HG03520 (cell line): ENCODE measurements around the gene KDM1A.

Experiments used
- ATAC-seq: cut with Tn5 transposase; IDR thresholded peaks from one replicate; pipeline ENCODE4 v1.9.1; 2021; ENCODE audit warnings: mild to moderate bottlenecking, moderate library complexity; ENCODE audit not compliant: unreplicated experiment

KDM1A gene

DNA sequence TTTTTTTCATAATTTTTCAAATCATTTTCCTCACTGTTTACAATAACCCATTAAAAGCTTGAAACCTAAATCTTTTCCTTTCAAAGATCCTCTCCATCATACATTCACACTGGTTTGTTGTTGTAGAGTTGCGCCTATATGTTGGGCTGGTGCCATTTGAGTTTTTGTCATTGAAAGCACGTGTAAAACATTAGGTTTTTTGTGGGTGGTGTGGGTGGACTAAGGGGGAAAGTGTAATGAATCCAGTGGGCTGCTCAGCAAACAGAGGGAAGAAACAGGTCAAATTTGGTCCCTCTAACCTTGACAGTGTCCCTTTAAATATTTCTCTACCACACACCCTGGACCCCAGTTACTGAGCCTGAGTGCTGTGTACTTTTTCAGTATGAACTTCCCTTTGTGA, 46.8 kb downstream of the KDM1A start:
- no peak for ATAC-seq

DNA sequence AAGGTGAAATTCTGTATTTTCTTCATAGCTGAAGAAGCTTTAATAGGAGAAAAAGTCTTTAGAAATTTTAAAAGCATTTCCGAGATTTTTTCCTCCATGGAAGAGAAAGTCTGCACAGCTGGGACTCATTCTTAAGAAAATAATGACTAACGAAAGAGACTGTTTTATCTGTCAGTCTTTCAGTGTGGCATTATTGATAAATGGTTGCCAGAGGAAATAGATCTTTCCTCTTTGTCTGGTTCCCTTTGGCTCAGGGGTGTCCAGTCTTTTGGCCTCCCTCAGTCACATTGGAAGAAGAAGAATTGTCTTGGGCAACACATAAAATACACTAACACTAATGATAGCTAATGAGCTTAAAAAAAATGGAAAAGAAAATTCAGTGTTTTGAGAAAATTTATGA, 49.9 kb downstream of the KDM1A start:
- ATAC-seq: no peak

DNA sequence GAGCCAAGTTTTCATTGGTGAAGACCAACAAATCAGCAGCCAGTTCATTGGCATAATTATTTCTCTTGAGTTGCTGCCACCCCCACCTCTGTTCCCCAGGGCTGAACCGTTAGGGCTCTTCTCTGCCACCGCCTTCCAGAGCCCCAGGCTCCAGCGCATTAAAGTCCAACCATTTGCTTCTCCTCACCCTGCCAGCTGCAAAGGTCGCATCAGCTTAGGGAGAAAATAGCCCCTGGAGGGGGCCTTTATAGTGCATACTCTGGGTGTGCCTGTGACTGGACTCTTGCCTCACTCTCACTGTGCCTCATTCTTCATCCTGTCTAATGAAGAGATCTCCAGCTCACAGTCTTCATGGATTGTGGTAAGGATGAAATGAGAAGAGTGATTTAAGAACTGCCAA, 50.4 kb downstream of the KDM1A start:
- no peak for ATAC-seq

DNA sequence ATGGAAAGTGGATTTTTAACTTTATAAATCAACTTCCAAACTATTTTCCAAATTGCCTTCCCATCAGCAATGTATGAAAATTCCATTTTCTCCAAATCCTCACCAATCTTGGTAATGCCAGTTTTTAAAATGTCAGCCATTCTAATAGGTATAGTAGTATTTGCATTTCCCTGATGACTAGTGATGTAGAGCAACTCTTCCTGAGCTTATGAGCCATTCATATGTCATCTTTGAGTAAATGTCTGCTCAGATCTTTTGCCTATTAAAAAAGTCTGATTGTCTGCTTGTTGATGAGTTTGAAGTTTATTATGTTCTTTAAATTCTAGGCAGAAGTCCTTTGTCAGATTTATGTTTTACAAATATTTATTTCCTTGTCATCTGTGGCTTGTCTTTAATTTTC, 54.7 kb downstream of the KDM1A start:
- no peak for ATAC-seq

DNA sequence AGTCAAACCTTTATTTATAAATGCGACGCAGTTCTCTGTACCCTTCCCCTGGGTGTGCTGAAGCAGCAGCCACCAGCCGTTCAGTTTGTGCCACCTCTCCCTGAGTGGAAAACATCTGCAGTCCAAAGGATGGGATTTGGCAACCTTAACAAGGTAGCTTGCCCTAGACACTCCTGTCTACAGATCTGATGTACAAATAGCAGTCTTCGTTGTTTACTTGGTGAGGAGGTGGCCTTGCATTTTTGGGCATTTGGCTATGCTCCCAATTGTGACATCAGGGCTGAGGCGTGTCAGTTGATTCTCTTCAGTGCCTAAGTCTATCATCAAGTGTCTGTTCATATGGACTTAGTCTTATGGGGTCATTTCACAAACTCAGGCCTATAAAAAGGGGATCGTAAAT, 59.8 kb downstream of the KDM1A start:
- no peak for ATAC-seq

DNA sequence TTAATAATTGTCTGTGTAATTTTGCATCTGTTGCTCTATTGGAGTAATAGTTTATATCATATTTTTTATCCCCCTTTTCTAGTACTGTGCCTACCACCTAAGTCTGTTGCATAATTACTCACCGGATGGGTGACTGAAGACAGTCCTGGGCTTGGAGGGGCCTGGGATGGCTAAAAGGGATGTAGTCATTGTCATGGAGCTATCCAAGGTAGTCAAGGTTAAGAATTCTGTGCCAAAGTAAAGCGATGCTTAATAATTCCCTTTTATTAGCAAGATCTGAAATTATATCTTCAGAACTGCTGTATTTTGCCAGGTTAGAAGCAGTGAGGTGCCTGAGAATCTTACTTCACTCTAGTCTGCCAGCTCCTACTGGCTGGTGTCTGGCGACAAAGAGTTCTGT, 61.6 kb downstream of the KDM1A start:
- ATAC-seq: no peak

DNA sequence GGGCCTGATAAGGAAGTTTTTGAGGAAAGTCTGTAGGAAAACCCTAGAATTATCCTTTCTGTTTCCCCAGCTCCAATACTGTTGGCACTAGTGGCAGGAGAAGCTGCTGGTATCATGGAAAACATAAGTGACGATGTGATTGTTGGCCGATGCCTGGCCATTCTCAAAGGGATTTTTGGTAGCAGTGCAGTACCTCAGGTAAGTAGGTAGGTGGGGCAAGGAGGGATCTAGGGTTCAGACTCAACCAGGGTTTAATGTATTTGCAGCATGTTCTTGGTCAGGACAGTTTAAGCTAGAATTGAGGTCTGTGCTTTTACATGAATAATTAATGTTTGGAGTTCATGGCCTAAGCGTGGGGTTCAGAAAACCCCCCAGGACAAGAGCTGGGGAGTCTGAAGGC, 62.1 kb downstream of the KDM1A start:
- ATAC-seq: no peak

DNA sequence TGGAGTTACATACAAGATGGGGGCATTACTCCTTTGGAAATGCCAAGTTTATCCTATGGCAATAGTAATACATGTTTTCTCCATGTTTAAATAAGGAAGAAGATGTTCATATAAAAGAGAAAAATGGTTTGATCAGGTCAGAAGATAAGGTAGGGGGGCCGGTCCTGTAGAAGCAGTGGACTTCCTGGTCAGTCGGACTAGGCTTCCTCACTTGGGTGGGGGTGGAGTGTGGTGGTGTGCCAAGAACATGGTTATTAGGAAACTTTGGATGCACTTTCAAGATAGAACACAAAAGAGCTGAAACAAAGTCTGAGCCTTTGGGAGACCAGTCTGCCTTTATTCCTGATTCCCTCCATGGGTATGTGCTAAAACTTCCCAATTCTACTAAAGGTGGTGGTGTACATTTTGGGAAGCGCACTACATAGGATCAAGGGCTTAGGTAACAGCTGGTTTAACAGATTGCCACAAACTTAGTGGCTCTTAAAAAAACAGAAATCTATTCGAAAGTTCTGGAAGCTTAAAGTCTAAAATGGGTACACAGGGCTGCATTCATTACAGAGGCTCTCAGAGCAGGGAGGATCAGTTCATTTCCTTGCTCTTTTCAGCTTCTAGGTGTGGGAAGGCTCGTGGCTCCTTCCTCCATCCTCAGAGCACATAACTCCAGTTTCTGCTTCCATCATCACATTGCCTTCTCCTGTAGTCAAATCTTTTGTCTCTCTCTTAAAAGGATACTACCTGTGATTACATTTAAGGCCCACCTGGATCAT, 64.6 kb downstream of the KDM1A start:
- no peak for ATAC-seq

DNA sequence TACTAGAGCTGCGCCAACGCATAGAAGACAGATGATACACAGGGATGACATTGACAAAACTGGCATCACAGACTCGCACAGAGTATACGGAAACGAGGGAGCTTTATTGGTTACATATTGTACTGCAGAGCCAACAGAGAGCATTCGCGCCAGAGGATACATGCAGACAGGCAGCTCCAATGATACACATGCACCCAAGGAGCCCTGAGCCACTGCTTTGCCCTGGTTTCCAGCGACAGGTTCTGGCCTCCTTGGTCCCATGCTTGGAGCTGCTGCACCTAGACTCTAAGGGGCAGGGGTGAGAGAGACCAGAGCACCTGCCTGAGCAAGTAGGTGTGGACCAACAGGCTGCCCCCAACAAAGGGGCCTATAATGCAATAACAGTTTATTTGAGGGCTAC, 65.6 kb downstream of the KDM1A start:
- ATAC-seq: no peak

DNA sequence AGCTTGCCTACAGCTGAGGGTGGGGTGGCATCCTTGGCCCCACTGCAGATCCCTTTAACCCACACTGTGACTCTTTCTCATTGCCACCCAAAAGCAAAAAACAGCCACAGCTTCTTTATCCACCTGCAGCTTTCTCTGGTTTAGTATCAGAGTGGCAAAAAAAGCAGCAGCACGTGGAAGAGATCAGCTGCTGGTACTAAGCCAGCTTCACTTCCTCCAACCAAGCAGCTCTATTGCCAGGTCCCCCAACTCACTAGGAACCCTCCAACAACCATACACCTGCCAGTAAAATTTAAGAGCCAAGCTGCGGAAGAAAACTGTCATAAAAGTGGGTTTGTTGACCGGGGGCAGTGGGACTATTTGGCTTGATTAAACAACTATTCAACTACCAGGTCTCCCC, 66.4 kb downstream of the KDM1A start:
- ATAC-seq: no peak

DNA sequence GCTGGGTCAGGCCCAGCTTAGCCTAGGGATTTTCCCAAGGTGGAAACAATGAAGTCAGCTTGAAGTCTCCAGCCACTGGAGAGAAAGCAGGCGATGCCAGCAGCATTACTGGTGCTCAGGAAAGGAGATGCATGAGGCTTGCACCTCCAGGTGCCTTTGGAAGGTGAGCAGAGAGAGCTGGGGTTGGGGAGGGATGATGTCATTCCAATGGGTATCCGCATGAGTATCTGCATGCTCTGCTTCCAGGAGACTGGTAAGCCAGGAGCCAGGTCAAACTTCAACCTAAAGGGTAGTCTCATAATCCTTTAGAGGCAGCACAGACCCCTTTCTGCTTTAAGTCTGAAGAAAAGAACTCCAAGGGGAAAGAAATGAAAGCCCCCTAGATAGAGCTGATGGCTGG, 68.8 kb downstream of the KDM1A start:
- ATAC-seq: no peak

DNA sequence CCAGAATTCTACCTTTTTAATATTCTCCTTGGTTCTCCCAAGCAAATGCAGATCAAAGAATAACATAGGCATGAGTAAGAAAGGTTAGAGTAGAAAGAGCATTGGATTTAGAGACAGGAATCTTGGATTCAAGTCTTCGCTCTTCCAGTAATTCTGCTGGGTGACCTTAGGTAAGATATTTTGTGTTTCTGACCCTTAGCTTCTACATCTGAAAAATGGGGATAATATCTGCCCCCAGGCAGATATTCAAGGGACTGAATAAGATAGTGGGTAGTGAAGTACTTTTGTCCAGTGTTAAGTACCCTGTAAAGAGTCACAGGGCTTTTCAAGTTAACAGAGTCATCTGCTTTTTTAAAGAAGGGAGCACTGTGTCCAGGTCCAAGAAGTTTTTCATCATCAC, 70.8 kb downstream of the KDM1A start:
- ATAC-seq: no peak

DNA sequence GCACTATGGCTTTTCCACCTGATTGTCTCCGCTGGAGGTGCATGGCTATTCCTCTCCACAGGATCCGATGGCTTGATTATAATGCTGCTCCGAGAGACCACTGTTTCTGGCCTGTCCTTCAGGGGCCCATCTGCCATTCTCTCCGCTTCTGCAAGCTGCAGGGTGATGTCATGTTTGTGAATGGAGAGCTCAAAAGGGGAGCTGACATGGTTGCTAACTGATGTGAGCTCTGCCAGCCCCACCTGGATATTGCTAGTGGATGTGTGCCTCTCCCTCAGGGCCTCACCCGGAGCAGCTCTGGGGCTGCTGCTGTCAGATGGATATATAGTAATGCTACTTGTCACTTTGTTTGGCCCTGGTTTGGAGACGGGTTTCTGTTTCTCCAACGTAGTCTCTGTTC, 72.3 kb downstream of the KDM1A start:
- ATAC-seq: no peak

DNA sequence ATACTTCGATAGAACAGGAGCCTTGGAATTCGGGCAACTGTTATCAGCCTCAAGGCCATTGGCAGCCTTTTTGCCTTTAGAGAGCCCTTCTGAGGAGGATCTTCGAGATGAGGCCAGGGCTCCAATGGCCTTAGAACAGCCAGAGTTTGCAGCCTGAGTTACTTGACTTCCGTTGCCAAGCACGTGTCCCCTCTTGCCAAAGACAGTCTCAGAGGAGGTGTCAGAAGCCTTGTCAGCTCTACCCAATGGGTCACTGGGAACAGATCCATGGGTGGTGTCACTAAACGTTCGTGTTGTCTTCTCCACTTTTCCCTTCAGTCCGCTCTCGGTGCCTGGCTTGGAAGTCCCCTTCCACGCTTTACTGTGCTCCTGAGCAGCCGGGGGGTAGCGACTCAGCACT, 73.2 kb downstream of the KDM1A start:
- no peak for ATAC-seq

DNA sequence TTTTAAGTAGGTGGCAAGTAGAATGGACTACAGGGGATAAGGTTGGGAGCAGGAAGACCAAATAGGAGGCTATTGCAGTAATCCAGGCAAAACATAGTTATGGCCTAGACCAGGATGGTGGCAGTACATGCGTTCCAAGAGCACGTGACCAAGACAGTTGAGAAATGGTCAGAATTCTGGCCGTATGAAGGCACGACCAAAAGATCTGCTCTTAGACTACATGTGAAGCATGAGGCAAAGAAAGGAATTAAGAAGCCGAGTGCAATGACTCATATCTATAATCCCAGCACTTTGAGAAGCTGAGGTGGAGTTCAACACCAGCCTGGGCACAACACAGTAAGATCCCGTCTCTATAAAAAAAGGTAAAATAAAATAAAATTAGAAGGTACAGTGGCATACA, 78.0 kb downstream of the KDM1A start:
- no peak for ATAC-seq

DNA sequence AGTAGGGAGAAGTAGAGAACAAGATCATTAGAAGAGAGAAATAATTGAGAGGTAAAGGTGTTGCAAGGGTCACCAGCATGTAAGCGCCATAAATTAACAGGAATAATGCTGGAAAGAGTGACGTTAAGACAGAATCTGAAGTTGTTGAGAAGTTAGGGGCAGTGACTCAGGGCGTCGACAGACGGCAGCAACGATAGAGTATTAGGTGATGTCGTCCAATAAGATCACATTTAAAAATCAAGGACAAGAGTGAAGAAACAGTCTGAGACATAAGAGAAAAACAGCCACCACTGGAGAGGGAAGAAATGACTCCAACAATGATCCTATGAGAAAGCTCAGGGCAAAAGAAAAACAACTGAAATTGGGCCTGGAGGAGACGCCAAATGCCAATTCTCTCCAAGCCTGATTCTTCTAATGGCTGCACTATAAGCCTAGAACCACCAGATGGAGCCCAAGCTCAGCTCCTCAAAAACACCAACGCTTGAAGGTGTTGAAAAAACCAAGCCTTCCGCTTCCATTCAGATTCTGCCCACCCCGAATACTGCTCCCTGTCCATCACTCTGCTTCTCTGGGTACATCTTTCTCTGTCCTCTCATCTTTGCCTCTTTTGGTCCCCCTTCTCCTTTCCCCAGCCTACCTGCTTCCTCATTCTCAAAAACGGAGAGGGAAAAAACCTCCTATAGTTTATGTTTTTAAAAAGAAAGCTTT, 79.3 kb downstream of the KDM1A start:
- no peak for ATAC-seq

DNA sequence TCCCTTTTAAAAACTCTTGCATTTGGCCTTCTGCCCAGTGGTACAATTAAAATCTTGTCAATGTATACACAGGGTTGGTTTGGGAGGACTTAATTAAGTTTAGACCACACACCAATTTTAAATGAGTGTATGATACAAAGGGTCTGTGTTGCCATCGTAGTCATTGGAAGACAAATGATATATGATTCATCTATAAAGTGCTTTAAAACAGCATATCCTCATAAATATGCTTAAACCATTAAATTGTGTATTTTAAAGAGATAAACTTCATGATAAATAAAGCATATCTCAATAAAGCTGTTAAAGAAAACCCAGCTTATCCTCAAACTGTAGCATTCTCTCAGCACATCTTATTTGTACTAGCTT, 79.9 kb downstream of the KDM1A start:
- ATAC-seq: no peak

DNA sequence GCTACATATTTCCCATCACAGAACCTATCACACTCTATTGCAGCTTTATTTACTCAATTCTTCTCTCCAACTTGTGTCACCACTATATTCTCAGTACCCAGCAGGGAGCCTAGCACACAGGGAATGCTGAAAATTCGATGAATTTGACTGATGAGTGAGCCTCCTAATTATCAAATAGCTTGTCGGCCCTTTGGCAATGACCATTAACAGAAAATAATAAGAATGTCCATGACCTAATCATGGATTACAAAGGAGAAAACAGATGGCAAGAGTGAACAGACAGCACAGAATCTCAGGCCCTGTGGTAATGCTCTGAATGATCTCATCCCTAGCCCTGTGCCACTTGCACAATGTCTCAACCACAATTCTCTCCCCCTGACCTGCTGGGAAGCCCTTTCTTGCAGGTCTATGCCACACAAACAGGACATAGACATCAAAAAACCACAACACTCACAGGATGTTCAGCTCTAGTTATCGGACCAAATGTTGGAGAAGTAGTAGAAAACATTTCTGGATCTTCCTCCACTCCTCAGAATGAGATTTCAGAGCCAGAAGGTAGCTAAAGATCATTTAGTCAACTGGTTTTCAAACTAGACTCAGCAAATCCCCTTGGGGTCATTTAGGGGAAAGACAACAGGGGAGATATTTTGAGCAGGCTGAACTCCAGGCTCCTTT, 80.9 kb downstream of the KDM1A start:
- no peak for ATAC-seq

DNA sequence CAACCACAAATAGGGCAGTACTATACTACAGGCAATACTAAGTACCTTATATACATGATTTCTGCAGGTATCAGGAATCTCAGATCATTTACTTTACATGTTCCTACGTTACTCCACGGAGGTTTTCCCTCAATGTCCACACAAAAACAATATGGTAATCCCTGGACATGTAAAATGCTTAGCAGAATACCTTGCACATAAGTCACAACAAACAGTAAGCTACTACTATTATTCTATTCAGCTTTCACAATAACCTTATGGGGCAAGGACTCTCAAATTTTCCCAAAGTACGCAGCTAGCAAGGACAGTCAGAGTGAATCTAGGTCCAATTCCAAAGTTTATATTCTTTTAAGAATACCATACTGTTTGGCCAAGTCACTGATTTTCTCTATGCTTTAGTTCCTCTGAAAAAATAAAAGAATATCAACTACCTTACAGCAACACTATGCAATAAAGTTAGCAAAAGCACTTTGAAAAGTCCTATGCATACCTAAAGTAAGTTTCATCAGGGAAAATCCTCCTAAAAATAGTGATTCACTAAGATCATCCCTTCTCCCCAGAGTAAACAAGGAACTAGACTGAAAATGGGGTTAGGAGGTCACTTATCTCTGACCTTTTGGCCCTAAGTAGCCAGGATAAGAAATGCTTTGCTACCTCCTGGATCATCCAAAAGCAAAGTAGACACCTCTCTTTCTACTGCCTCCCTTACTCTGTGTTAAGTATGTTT, 82.0 kb downstream of the KDM1A start:
- no peak for ATAC-seq

DNA sequence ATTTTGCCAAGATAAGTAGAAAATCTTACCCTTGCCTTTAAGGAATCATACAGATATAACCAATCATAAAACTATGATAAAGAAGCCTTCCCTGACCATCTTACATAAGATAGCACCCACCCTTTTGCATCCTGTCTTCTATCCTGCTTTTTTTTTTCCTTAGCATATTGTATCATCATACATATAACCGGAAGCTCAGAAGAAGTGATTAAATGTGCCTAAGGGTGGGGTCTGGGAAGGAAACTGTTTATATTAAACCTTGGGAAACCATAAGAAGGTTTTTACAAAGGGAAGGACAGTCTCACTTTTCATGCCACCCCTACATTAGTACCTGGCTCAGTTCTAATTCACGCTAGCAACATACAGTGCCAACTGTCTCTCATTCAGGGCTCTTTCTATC, 82.6 kb downstream of the KDM1A start:
- no peak for ATAC-seq

DNA sequence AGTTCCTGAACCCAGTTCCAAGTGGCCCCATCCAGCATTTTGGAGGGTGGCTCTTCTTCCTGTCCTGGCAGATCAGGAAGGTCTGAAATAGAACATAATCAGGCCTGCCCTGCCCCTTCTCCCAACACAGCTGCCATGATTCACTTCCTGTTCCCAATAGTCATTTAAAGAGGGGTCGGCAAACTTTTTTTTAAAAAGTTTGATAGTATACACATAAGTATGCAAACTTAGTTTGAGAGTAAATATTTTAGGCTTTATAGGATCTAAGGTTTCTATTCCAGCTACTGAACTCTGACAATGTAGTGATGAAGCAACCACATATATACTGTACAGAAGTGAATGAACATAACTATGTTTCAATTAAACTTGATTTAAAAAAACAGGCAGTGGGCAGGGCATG, 83.0 kb downstream of the KDM1A start:
- ATAC-seq: no peak
